ENCODE results near the gene IQSEC1. TPM values are rescaled to one million over a fixed set of nuclear protein-coding genes. Genes with fewer than 3 reads are reported as not detected.

The IQSEC1 gene
- total RNA-seq, 1 experiment from 2014 or later, result 13.0 TPM

- H3K4me3 ChIP-seq (ENCODE audit: low read depth, low read length, poor library complexity, severe bottlenecking), result no peak overlapping the region
- no peaks in the 10 kb centered on the region for H3K9me3 ChIP-seq (ENCODE audit: low read depth, low read length, poor library complexity, severe bottlenecking)
- ChIA-PET CTCF (no interaction called here), POLR2A (ENCODE audit: low non-redundant PET) (no interaction called here)
- intact Hi-C loops (cut with micrococcal nuclease; ENCODE audit: unreplicated experiment), result no loop called here
- H3K36me3 ChIP-seq (ENCODE audit: insufficient read depth, low read length, poor library complexity, severe bottlenecking), result no peaks in the 10 kb centered on the region
- no peak for DNase-seq (ENCODE audit: low spot score)
- H3K4me1 ChIP-seq (ENCODE audit: insufficient read depth, low read length, poor library complexity, severe bottlenecking), result peaks cover 10% of the 10 kb centered on the region
- TF ChIP-seq CTCF (conservative IDR thresholded peaks at IDR 0.05; ENCODE audit: low read depth, low read length), result no peak
- no peak for TF ChIP-seq EZH2 (IDR thresholded peaks at IDR 0.05; ENCODE audit: borderline replicate concordance, low read depth, low read length, poor library complexity, severe bottlenecking)
- H3K27me3 ChIP-seq (replicated peaks; ENCODE audit: insufficient read depth, low read depth, low read length, poor library complexity), result no peaks in the 10 kb centered on the region
- BruUV-seq (replicated peaks), result no TSS peak
- no peak overlapping the region for H3K27ac ChIP-seq (ENCODE audit: low read depth, low read length, poor library complexity, severe bottlenecking)
Observed at GRCh38 chr3:12946251-12946648, 127.0 kb downstream of the IQSEC1 start.

GRCh38 chr3:12944849-12945248, 128.4 kb downstream of the IQSEC1 start:
- no peaks in the 10 kb centered on the region for H3K9me3 ChIP-seq (ENCODE audit: low read depth, low read length, poor library complexity, severe bottlenecking)
- H3K27me3 ChIP-seq (replicated peaks; ENCODE audit: insufficient read depth, low read depth, low read length, poor library complexity), result no peaks in the 10 kb centered on the region
- ChIA-PET CTCF (no interaction called here), POLR2A (ENCODE audit: low non-redundant PET) (no interaction called here)
- intact Hi-C loops (cut with micrococcal nuclease; ENCODE audit: unreplicated experiment), result no loop called here
- peaks cover 10% of the 10 kb centered on the region for H3K4me1 ChIP-seq (ENCODE audit: insufficient read depth, low read length, poor library complexity, severe bottlenecking)
- no peak for DNase-seq (ENCODE audit: low spot score)
- no peak overlapping the region for H3K4me3 ChIP-seq (ENCODE audit: low read depth, low read length, poor library complexity, severe bottlenecking)
- no peak overlapping the region for H3K27ac ChIP-seq (ENCODE audit: low read depth, low read length, poor library complexity, severe bottlenecking)
- H3K36me3 ChIP-seq (ENCODE audit: insufficient read depth, low read length, poor library complexity, severe bottlenecking), result no peaks in the 10 kb centered on the region
- BruUV-seq (replicated peaks), result no TSS peak
- TF ChIP-seq EZH2 (IDR thresholded peaks at IDR 0.05; ENCODE audit: borderline replicate concordance, low read depth, low read length, poor library complexity, severe bottlenecking) (no peak), CTCF (conservative IDR thresholded peaks at IDR 0.05; ENCODE audit: low read depth, low read length) (no peak)

GRCh38 chr3:12944413-12944812, 128.8 kb downstream of the IQSEC1 start:
- no peak overlapping the region for H3K27ac ChIP-seq (ENCODE audit: low read depth, low read length, poor library complexity, severe bottlenecking)
- intact Hi-C loops (cut with micrococcal nuclease; ENCODE audit: unreplicated experiment), result no loop called here
- no TSS peak for BruUV-seq (replicated peaks)
- no peak for DNase-seq (ENCODE audit: low spot score)
- H3K27me3 ChIP-seq (replicated peaks; ENCODE audit: insufficient read depth, low read depth, low read length, poor library complexity), result no peaks in the 10 kb centered on the region
- no peak for TF ChIP-seq CTCF (conservative IDR thresholded peaks at IDR 0.05; ENCODE audit: low read depth, low read length)
- TF ChIP-seq EZH2 (IDR thresholded peaks at IDR 0.05; ENCODE audit: borderline replicate concordance, low read depth, low read length, poor library complexity, severe bottlenecking), result no peak
- ChIA-PET POLR2A (ENCODE audit: low non-redundant PET) (no interaction called here), CTCF (no interaction called here)
- no peak overlapping the region for H3K4me3 ChIP-seq (ENCODE audit: low read depth, low read length, poor library complexity, severe bottlenecking)
- H3K9me3 ChIP-seq (ENCODE audit: low read depth, low read length, poor library complexity, severe bottlenecking), result no peaks in the 10 kb centered on the region
- peaks cover 10% of the 10 kb centered on the region for H3K4me1 ChIP-seq (ENCODE audit: insufficient read depth, low read length, poor library complexity, severe bottlenecking)
- H3K36me3 ChIP-seq (ENCODE audit: insufficient read depth, low read length, poor library complexity, severe bottlenecking), result no peaks in the 10 kb centered on the region

Measured in A673 (cell line).